GM23248 (cell line): Measurements from ENCODE around the gene THSD4. TPM values are rescaled to one million over a fixed set of nuclear protein-coding genes. Genes with fewer than 3 reads are reported as not detected.

Experiments used
- DNase-seq: peaks from one replicate; pipeline ENCODE4 v3.0.0-alpha.2; 2015
- H2AFZ ChIP-seq: fragments of 200-600 bp; sonication (generic); 2 replicates; pipeline ENCODE4 v1.6.1; 2016; ENCODE audit warnings: antibody characterized with exemption
- H3F3A ChIP-seq: fragments of 200-600 bp; sonication (generic); 2 replicates; pipeline ENCODE4 v1.6.1; 2016; ENCODE audit warnings: mild to moderate bottlenecking, antibody characterized with exemption, mixed run types; ENCODE audit not compliant: insufficient read depth
- H3K27ac ChIP-seq: fragments of 200-600 bp; sonication (generic); 2 replicates; pipeline ENCODE4 v1.5.1; 2016; ENCODE audit warnings: mild to moderate bottlenecking
- H3K27me3 ChIP-seq: fragments of 200-600 bp; sonication (generic); replicated peaks from 2 replicates; pipeline ENCODE4 v1.6.1; 2016; ENCODE audit warnings: mild to moderate bottlenecking; ENCODE audit not compliant: insufficient read depth
- H3K36me3 ChIP-seq: fragments of 200-600 bp; sonication (generic); 2 replicates; pipeline ENCODE4 v1.6.1; 2016; ENCODE audit warnings: low read depth, mild to moderate bottlenecking
- H3K4me1 ChIP-seq: fragments of 200-600 bp; sonication (generic); 2 replicates; pipeline ENCODE4 v1.6.1; 2016; ENCODE audit warnings: mild to moderate bottlenecking; ENCODE audit not compliant: insufficient read depth
- H3K4me2 ChIP-seq: fragments of 200-600 bp; sonication (generic); one replicate; pipeline ENCODE4 v1.6.1; 2016; ENCODE audit warnings: mild to moderate bottlenecking; ENCODE audit not compliant: unreplicated experiment
- H3K4me3 ChIP-seq: fragments of 200-600 bp; sonication (generic); 2 replicates; pipeline ENCODE4 v1.5.1; 2016; ENCODE audit warnings: mild to moderate bottlenecking
- H3K79me2 ChIP-seq: fragments of 200-600 bp; sonication (generic); 2 replicates; pipeline ENCODE4 v1.6.1; 2016; ENCODE audit warnings: mild to moderate bottlenecking; ENCODE audit not compliant: insufficient read depth
- H3K9ac ChIP-seq: fragments of 200-600 bp; sonication (generic); 2 replicates; pipeline ENCODE4 v1.6.1; 2016; ENCODE audit warnings: mild to moderate bottlenecking
- H3K9me2 ChIP-seq: fragments of 200-600 bp; sonication (generic); 2 replicates; pipeline ENCODE4 v1.6.1; 2016; ENCODE audit warnings: mixed run types, mild to moderate bottlenecking, moderate library complexity; ENCODE audit not compliant: insufficient read depth
- H3K9me3 ChIP-seq: fragments of 200-600 bp; sonication (generic); one replicate; pipeline ENCODE4 v1.6.1; 2017; ENCODE audit warnings: low read depth
- H4K20me1 ChIP-seq: fragments of 200-600 bp; sonication (generic); 2 replicates; pipeline ENCODE4 v1.6.0; 2016; ENCODE audit not compliant: insufficient read depth
- EZH2 ChIP-seq: fragments of 200-600 bp; sonication (generic); IDR thresholded peaks from 2 replicates; pipeline ENCODE4 v1.6.1; 2018; ENCODE audit warnings: antibody characterized with exemption, mild to moderate bottlenecking; ENCODE audit not compliant: insufficient read depth, poor library complexity, severe bottlenecking
- EZH2phosphoT487 ChIP-seq: fragments of 200-600 bp; sonication (generic); IDR thresholded peaks from 2 replicates; pipeline ENCODE4 v1.6.1; 2018; ENCODE audit warnings: antibody characterized with exemption, moderate library complexity, mild to moderate bottlenecking, low read depth; ENCODE audit not compliant: insufficient read depth
- WGBS, 2 experiments: methylation state at CpG; one replicate each; pipeline ENCODE4 v1.1.6; 2015 to 2017; ENCODE audit warnings: low lambda C conversion rate in 2 of 2, low coverage in 1 of 2; ENCODE audit errors: missing lambda C conversion rate in 2 of 2; 5-methylcytosine and 5-hydroxymethylcytosine counted together
- in situ Hi-C: fragments of 300-500 bp; cut with MboI; formaldehyde crosslinking; loops from 2 replicates; pipeline ENCODE4 v1.15.0; 2020
- polyA plus RNA-seq: library from polyadenylated mRNA; unstranded; fragments of >200 nt; fragmentation: Nextera tagmentation; extraction: Ambion mirVana; gene quantifications from 2 replicates; pipeline ENCODE4 v1.2.1, GENCODE V29; 2016
- total RNA-seq: library from RNA; depleted of rRNA; stranded (reverse); fragments of >200 nt; shearing (Covaris generic); gene quantifications from 2 replicates; pipeline ENCODE4 v1.2.3, GENCODE V29; 2014

Gene THSD4
- total and polyA plus RNA-seq, 2 experiments from 2014 or later: 14.2 to 58.9 TPM

DNA sequence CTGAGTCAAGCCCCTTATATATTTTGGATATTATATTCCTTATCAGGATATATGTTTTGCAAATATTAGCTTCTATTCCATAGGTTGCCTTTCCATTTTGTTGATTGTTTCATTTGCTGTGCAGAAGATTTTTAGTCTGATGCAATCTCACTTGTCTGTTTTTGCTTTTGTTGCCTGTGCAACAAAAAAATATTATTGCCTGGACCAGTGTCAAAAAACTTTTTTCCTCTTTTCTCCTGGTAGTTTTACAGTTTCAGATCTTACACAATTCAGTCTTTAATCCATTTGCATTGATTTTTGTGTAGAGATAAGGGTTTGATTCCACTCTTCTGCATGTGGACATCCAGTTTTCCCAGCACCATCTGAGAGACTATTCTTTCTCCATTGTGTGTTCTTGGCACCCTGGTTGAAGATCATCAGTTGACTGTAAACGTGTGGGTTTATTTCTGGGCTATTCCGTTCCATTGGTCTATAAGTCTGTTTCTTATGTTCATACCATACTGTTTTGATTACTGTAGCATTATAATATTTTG lies 466.2 kb downstream of the THSD4 start:
- H3K27me3 ChIP-seq: no peaks in the 10 kb centered on the region
- no peak overlapping the region for H3K4me3 ChIP-seq
- H4K20me1 ChIP-seq: no peaks in the 10 kb centered on the region
- WGBS, 2 experiments: 31 to 41% methylated on average over 2 of the region's 2 CpGs
- H3K9me3 ChIP-seq: peaks cover 7% of the 10 kb centered on the region
- no peak overlapping the region for H2AFZ ChIP-seq
- H3K9me2 ChIP-seq: no peaks in the 10 kb centered on the region
- no peak overlapping the region for H3K27ac ChIP-seq
- no peaks in the 10 kb centered on the region; the same call in 1 of the 2 replicates for H3K36me3 ChIP-seq
- TF ChIP-seq EZH2 (no peak), EZH2phosphoT487 (no peak)
- peaks cover 10% of the 10 kb centered on the region; the same call in 1 of the 2 replicates for H3F3A ChIP-seq
- H3K79me2 ChIP-seq: peaks cover 10% of the 10 kb centered on the region; the same call in 1 of the 2 replicates
- no peak overlapping the region for H3K9ac ChIP-seq
- H3K4me1 ChIP-seq: peaks cover 10% of the 10 kb centered on the region
- H3K4me2 ChIP-seq: no peak overlapping the region
- peak; percentile 23 for DNase-seq
- in situ Hi-C loops: no loop called here

DNA sequence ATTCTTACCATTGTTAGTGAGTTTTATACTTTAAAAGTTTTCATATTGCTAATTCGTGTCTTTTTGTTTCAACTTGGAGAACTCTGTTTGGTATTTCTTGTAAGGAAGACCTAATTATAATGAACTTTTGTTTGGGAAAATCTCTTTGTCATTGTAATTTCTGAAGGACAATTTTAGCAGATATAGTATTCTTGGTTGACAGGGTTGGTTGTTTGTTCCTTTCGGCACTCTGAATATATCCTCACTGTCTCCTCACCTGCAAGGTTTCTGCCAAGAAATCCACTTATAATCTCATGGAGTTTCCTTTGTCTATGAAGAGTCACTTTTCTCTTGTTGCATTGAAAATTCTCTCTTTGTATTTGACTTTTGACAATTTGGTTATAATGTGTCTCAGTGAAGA lies 469.9 kb downstream of the THSD4 start:
- in situ Hi-C loops: no loop called here
- Histone ChIP-seq H3K79me2 (peaks cover 10% of the 10 kb centered on the region; the same call in 1 of the 2 replicates), H3K27me3 (no peaks in the 10 kb centered on the region), H3K9ac (no peak overlapping the region), H4K20me1 (no peaks in the 10 kb centered on the region), H2AFZ (no peak overlapping the region), H3F3A (peaks cover 10% of the 10 kb centered on the region; the same call in 1 of the 2 replicates), H3K9me2 (no peaks in the 10 kb centered on the region), H3K4me3 (no peak overlapping the region), H3K4me1 (peaks cover 13% of the 10 kb centered on the region), H3K36me3 (no peaks in the 10 kb centered on the region; the same call in 1 of the 2 replicates), H3K4me2 (no peak overlapping the region), H3K27ac (no peak overlapping the region), H3K9me3 (peaks cover 7% of the 10 kb centered on the region)
- no peak for TF ChIP-seq EZH2phosphoT487
- TF ChIP-seq EZH2: no peak
- no peak for DNase-seq
- 65 to 70% methylated on average over 2 of the region's 2 CpGs for WGBS, 2 experiments

DNA sequence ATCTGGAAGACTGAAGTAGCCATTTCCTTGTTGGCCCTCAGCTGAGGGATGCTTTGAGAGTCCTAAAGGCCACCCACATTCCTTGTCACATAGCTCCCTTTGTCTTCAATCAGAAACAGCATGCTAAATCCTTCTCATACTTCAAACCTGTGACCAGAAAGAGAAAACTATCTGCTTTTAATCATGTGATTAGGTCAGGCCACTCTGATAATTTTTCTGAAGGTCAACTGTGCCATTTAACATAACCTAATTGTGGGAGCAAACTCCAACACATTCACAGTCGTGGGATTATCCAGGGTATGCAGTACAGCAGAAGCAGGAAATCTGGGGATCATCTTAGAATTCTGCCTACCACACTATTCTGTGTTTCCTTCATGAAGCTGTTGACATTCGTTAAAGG lies 471.2 kb downstream of the THSD4 start:
- in situ Hi-C loops: no loop called here
- Histone ChIP-seq H3K9ac (no peak overlapping the region), H3K36me3 (no peaks in the 10 kb centered on the region), H2AFZ (no peak overlapping the region), H3K4me1 (peaks cover 7% of the 10 kb centered on the region; the same call in 1 of the 2 replicates), H3K27me3 (no peaks in the 10 kb centered on the region), H3K9me3 (peaks cover 7% of the 10 kb centered on the region), H3K27ac (no peak overlapping the region), H3K79me2 (peaks cover 10% of the 10 kb centered on the region; the same call in 1 of the 2 replicates), H4K20me1 (no peaks in the 10 kb centered on the region), H3F3A (no peaks in the 10 kb centered on the region; the same call in 1 of the 2 replicates), H3K4me3 (no peak overlapping the region), H3K4me2 (no peak overlapping the region), H3K9me2 (no peaks in the 10 kb centered on the region)
- 91 to 96% methylated on average over 2 of the region's 2 CpGs for WGBS, 2 experiments
- TF ChIP-seq EZH2 (no peak), EZH2phosphoT487 (no peak)
- no peak for DNase-seq

DNA sequence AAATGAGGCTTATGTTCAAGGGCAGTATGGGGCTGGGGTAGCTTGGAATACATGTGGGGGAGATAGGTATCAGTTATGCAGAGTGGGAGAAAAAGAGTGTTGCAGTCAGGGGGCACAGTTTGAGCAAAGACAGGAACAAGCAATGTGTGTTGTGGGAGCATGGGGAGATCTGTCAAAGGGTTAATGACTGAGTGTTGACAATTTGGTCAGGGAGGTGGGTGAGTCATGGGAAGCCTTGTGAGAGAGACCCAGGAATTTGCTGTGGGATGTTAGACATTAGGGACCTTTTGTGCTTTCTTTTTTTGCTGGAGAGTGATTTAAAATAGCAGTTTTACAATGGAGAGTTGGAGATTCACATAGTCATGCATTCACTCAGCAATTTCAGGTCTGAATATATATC lies 473.5 kb downstream of the THSD4 start:
- no peak overlapping the region for H3K9ac ChIP-seq
- in situ Hi-C loops: no loop called here
- H3K36me3 ChIP-seq: no peaks in the 10 kb centered on the region
- H2AFZ ChIP-seq: no peak overlapping the region
- 0 out of 2 replicates have a peak, but pooled peaks cover 2% of the 10 kb centered on the region for H3K79me2 ChIP-seq
- peaks cover 7% of the 10 kb centered on the region; the same call in 1 of the 2 replicates for H3K4me1 ChIP-seq
- H3K9me3 ChIP-seq: peaks cover 7% of the 10 kb centered on the region
- H3K4me3 ChIP-seq: no peak overlapping the region
- no peaks in the 10 kb centered on the region for H3K9me2 ChIP-seq
- peak; percentile 58 for DNase-seq
- H3K27me3 ChIP-seq: no peaks in the 10 kb centered on the region
- no peaks in the 10 kb centered on the region for H3F3A ChIP-seq
- no peak overlapping the region for H3K27ac ChIP-seq
- no peak overlapping the region for H3K4me2 ChIP-seq
- TF ChIP-seq EZH2 (no peak), EZH2phosphoT487 (no peak)
- H4K20me1 ChIP-seq: no peaks in the 10 kb centered on the region
